ENCODE data around the gene PDZRN3. TPM values are rescaled to one million over a fixed set of nuclear protein-coding genes. Genes with fewer than 3 reads are reported as not detected.
A peak's percentile ranks its signal among the peaks of the same experiment; 100 is the strongest.

PDZRN3 gene
- total RNA-seq, 1 experiment from 2014 or later: 5.9 TPM

- no peaks in the 10 kb centered on the region for H4K20me1 ChIP-seq (ENCODE audit: control insufficient read depth, insufficient read depth, insufficient read length)
- H3K4me2 ChIP-seq (ENCODE audit: insufficient read depth, insufficient read length, low read length): no peak overlapping the region
- peak overlapping the region in 2 of 3 experiments; percentile 81 to 96; a peak in 4 of 7 replicates for H3K27ac Mint-ChIP-seq
- H3K9me3 ChIP-seq (ENCODE audit: control insufficient read depth, low read depth, low read length): no peaks in the 10 kb centered on the region
- H2BK5ac ChIP-seq (ENCODE audit: insufficient read length, low read length): no peak overlapping the region
- no peak overlapping the region for H3K18ac ChIP-seq (ENCODE audit: insufficient read length, low read depth, low read length)
- H2AK5ac ChIP-seq (ENCODE audit: insufficient read length, low read length): no peak overlapping the region
- no CpG with 5 or more reads among the region's 1 CpG for WGBS (ENCODE audit: extremely low coverage, insufficient read length, low lambda C conversion rate)
- no peaks in the 10 kb centered on the region for H3K27me3 Mint-ChIP-seq (ENCODE audit: low read depth)
- no peak overlapping the region for H3K23ac ChIP-seq (ENCODE audit: insufficient read length, low read depth, low read length)
- H3K4me1 Mint-ChIP-seq: peaks cover 50 to 62% of the 10 kb centered on the region in 2 experiments
- no peaks in the 10 kb centered on the region for H3K79me2 ChIP-seq (ENCODE audit: insufficient read depth, low read length)
- H2BK20ac ChIP-seq (ENCODE audit: low read depth, low read length, poor library complexity, severe bottlenecking): no peak overlapping the region
- H3T11ph ChIP-seq (ENCODE audit: low read length): no peak overlapping the region
- no peaks in the 10 kb centered on the region for H3K36me3 Mint-ChIP-seq (ENCODE audit: insufficient read depth in 1 of 3, low read depth in 3 of 3)
- no peak for TF ChIP-seq CTCF (conservative IDR thresholded peaks at IDR 0.05)
- no peak overlapping the region for H3K56ac ChIP-seq (ENCODE audit: insufficient read length, low read depth, low read length)
- no peak overlapping the region for H3K14ac ChIP-seq (ENCODE audit: insufficient read depth, low read length)
- H3K79me1 ChIP-seq (ENCODE audit: insufficient read depth, low read depth, low read length, poor library complexity, severe bottlenecking): no peaks in the 10 kb centered on the region
- no peak for DNase-seq
- no peaks in the 10 kb centered on the region for H3K23me2 ChIP-seq (ENCODE audit: insufficient read length, low read depth, low read length, poor library complexity, severe bottlenecking)
- no peak overlapping the region for H3K4me3 Mint-ChIP-seq
- no peak overlapping the region for H3K4ac ChIP-seq (ENCODE audit: low read depth, low read length)
- no peak overlapping the region for H2BK120ac ChIP-seq (ENCODE audit: low read depth, low read length, poor library complexity, severe bottlenecking)
- H3K9ac ChIP-seq (ENCODE audit: extremely low read depth, insufficient read length, low read length): no peak overlapping the region
- H3K27ac ChIP-seq (ENCODE audit: insufficient read length, low read depth, low read length): no peak overlapping the region
- H3K27me3 ChIP-seq (ENCODE audit: insufficient read depth, low read length): no peaks in the 10 kb centered on the region; the same call in 1 of the 2 replicates
- no peaks in the 10 kb centered on the region; the same call in 1 of the 2 replicates for H3K4me1 ChIP-seq (ENCODE audit: insufficient read depth, low read length)
- H4K91ac ChIP-seq (ENCODE audit: insufficient read length, low read depth, low read length): no peak overlapping the region
- H3K9me3 Mint-ChIP-seq: no peaks in the 10 kb centered on the region
- H2BK15ac ChIP-seq (ENCODE audit: low read depth, low read length): no peak overlapping the region
- no peak overlapping the region for H2AFZ ChIP-seq (ENCODE audit: low read length)
- no peak overlapping the region for H4K8ac ChIP-seq (replicated peaks; ENCODE audit: insufficient read length, low read depth, low read length)
- no peak overlapping the region for H2BK12ac ChIP-seq (ENCODE audit: insufficient read length, low read depth, low read length)
- H4K5ac ChIP-seq (ENCODE audit: insufficient read length, low read depth, low read length): no peak overlapping the region
Observed at GRCh38 chr3:73668391-73668790, 43.6 kb upstream of the PDZRN3 start.

Measured in H9 (cell line).